Nephron (organoid): ENCODE results near the gene WDR13.

Source experiments
- H3K27ac Mint-ChIP-seq, 3 experiments: 2 replicates each; pipeline ENCODE4 v1.8.0; 2020; ENCODE audit warnings: mixed read lengths in 3 of 3, mild to moderate bottlenecking in 2 of 3, moderate library complexity in 1 of 3
- H3K27me3 Mint-ChIP-seq: 2 replicates; pipeline ENCODE4 v1.8.0; 2021; ENCODE audit warnings: low read depth, mild to moderate bottlenecking, moderate library complexity, mixed read lengths
- H3K36me3 Mint-ChIP-seq: 2 replicates; pipeline ENCODE4 v1.8.0; 2020; ENCODE audit warnings: low read depth, mixed read lengths
- H3K4me1 Mint-ChIP-seq: 2 replicates; pipeline ENCODE4 v1.8.0; 2020; ENCODE audit warnings: mixed read lengths
- H3K4me3 Mint-ChIP-seq, 3 experiments: 2 replicates each; pipeline ENCODE4 v1.8.0; 2020; ENCODE audit warnings: mild to moderate bottlenecking in 3 of 3, mixed read lengths in 3 of 3, moderate library complexity in 2 of 3
- H3K9me3 Mint-ChIP-seq: 2 replicates; pipeline ENCODE4 v1.8.0; 2020; ENCODE audit warnings: mixed read lengths
- CTCF ChIP-seq, 3 experiments: fragments of 200-600 bp; sonication (generic); IDR thresholded peaks; one replicate each; pipeline ENCODE4 v1.5.0; 2021; ENCODE audit warnings: antibody characterized with exemption in 3 of 3; ENCODE audit not compliant: unreplicated experiment in 3 of 3

WDR13 gene

GRCh38 chrX:48576108-48576507, 21.2 kb upstream of the WDR13 start:
- Mint-ChIP-seq H3K27ac (peak overlapping the region in 1 of 3 experiments; percentile 54), H3K4me1 (peaks cover 8% of the 10 kb centered on the region), H3K9me3 (peaks cover 9% of the 10 kb centered on the region), H3K36me3 (peaks cover 47% of the 10 kb centered on the region), H3K27me3 (no peaks in the 10 kb centered on the region), H3K4me3 (peak overlapping the region; percentile 98 to 100 (median 99))
- TF ChIP-seq CTCF (IDR thresholded peaks at IDR 0.05; ENCODE audit: unreplicated experiment in 3 of 3): no peak

GRCh38 chrX:48578661-48579128, 18.6 kb upstream of the WDR13 start:
- no peak for TF ChIP-seq CTCF (IDR thresholded peaks at IDR 0.05; ENCODE audit: unreplicated experiment in 3 of 3)
- H3K27me3 Mint-ChIP-seq: no peaks in the 10 kb centered on the region
- H3K4me1 Mint-ChIP-seq: peaks cover 8% of the 10 kb centered on the region
- peaks cover 7% of the 10 kb centered on the region for H3K9me3 Mint-ChIP-seq
- no peak overlapping the region for H3K27ac Mint-ChIP-seq
- H3K4me3 Mint-ChIP-seq: peak overlapping the region in 2 of 3 experiments; percentile 1 to 23
- H3K36me3 Mint-ChIP-seq: peaks cover 47% of the 10 kb centered on the region

GRCh38 chrX:48579259-48579658, 18.0 kb upstream of the WDR13 start:
- H3K36me3 Mint-ChIP-seq: peaks cover 47% of the 10 kb centered on the region
- H3K27ac Mint-ChIP-seq: no peak overlapping the region
- peak overlapping the region in 1 of 3 experiments; percentile 23 for H3K4me3 Mint-ChIP-seq
- peaks cover 4% of the 10 kb centered on the region for H3K9me3 Mint-ChIP-seq
- peaks cover 8% of the 10 kb centered on the region for H3K4me1 Mint-ChIP-seq
- no peak for TF ChIP-seq CTCF (IDR thresholded peaks at IDR 0.05; ENCODE audit: unreplicated experiment in 3 of 3)
- no peaks in the 10 kb centered on the region for H3K27me3 Mint-ChIP-seq

- H3K27ac Mint-ChIP-seq: no peak overlapping the region
- H3K4me3 Mint-ChIP-seq: no peak overlapping the region
- TF ChIP-seq CTCF (IDR thresholded peaks at IDR 0.05; ENCODE audit: unreplicated experiment in 3 of 3): no peak
- no peaks in the 10 kb centered on the region for H3K9me3 Mint-ChIP-seq
- H3K27me3 Mint-ChIP-seq: no peaks in the 10 kb centered on the region
- H3K36me3 Mint-ChIP-seq: peaks cover 39% of the 10 kb centered on the region
- H3K4me1 Mint-ChIP-seq: peaks cover 7% of the 10 kb centered on the region
These were observed 16.6 kb upstream of the WDR13 start for GRCh38 chrX:48580662-48581061.

- Mint-ChIP-seq H3K27me3 (no peaks in the 10 kb centered on the region), H3K4me1 (no peaks in the 10 kb centered on the region), H3K9me3 (peaks cover 5% of the 10 kb centered on the region), H3K27ac (no peak overlapping the region), H3K4me3 (no peak overlapping the region), H3K36me3 (peaks cover 3% of the 10 kb centered on the region)
- TF ChIP-seq CTCF (IDR thresholded peaks at IDR 0.05; ENCODE audit: unreplicated experiment in 3 of 3): no peak
These were observed 12.6 kb upstream of the WDR13 start for GRCh38 chrX:48584698-48585097.

- Mint-ChIP-seq H3K27ac (peak overlapping the region in 1 of 3 experiments; percentile 12), H3K36me3 (no peaks in the 10 kb centered on the region), H3K4me1 (no peaks in the 10 kb centered on the region), H3K4me3 (no peak overlapping the region), H3K27me3 (no peaks in the 10 kb centered on the region), H3K9me3 (peaks cover 9% of the 10 kb centered on the region)
- no peak for TF ChIP-seq CTCF (IDR thresholded peaks at IDR 0.05; ENCODE audit: unreplicated experiment in 3 of 3)
These were observed 7.7 kb upstream of the WDR13 start for GRCh38 chrX:48589482-48590162.
